Stimulated activated CD8-positive, alpha-beta memory T cell treated with anti-CD3 and anti-CD28 coated beads, Interleukin-4, amount 100 ng/mL, for 24 hours (primary cell): Measurements from ENCODE around the gene AK3.

ENCODE experiments used
- DNase-seq: peaks from one replicate; pipeline ENCODE4 v3.0.0-alpha.2; 2020; ENCODE audit warnings: low read depth

The AK3 gene

GRCh38 chr9:4748612-4749011 is 7.6 kb upstream of the AK3 start:
- DNase-seq: no peak

- no peak for DNase-seq
These were observed 5.5 kb upstream of the AK3 start for GRCh38 chr9:4746278-4747030.

DNA sequence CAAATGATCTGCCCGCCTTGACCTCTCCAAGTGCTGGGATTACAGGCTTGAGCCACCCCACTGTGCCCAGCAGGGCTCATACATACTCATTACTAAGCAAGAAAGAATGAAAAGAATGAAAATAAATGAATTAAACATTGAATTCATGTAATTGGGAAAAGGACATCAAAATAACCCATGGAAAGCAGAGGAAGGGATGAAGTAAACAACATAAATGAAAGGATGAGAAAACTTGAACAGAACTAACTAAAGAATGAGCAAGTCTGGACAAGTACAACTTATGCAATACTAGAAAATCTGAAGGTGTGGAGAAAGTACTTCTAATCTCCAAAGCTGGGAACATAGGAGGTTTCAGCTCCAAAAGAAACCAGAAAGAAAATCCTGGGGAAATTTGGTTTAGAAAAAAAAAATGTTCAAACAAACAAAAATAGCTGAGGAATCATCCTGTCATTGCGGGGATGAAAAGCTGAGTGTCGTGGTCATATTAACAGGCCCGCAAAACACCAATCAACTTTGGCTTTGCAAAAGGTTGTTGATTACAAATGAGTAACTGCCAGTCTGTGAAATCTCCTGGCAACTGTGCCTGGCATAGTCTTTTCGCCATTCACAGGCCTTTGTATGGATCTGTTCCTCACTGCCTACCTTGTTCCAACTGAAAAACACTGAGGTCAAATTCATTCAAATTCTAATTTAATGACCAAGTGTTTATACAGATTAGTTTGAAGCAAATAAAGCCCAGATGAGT is 2.3 kb upstream of the AK3 start:
- DNase-seq: no peak

- no peak for DNase-seq
These were observed 1.2 kb upstream of the AK3 start for GRCh38 chr9:4742246-4742645.

GRCh38 chr9:4741365-4742089 is 525 bp upstream of the AK3 start:
- DNase-seq: no peak

DNA sequence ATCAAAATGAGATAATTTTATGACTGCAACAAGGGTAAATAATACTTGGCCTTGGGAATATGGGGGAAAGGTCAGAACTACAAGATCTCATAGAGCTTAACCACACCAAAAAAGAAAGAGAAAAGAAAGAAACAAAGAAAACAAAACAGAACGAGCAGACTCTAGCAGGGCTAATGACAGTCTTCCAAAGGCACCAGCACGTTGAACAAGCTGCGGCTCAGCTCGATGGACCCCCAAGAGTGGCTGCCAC is 689 bp downstream of the AK3 start:
- no peak for DNase-seq

GRCh38 chr9:4739587-4740387 is 1.2 kb downstream of the AK3 start:
- no peak for DNase-seq

- no peak for DNase-seq
These were observed 2.0 kb downstream of the AK3 start for GRCh38 chr9:4738866-4739586.

DNA sequence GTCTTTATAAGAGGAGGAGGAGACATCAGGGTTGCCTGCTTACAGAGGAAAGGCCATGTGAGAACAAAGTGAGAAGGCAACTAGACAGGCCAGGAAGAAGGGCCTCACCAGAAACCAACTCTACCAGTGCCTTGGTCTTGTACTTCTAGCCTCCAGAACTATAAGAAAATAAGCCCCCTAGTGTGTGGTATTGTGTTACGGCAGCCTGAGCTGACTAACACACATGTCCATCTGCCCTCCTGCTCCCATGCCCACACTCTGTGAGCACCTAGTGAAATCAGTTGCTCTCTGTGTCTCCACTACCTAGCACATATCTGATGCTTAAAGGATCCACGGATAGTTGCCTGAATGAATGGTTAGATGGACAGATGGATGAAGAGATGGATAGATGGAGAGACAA is 6.9 kb downstream of the AK3 start:
- DNase-seq: no peak

- DNase-seq: no peak
These were observed 8.1 kb downstream of the AK3 start for GRCh38 chr9:4732890-4733289.

DNA sequence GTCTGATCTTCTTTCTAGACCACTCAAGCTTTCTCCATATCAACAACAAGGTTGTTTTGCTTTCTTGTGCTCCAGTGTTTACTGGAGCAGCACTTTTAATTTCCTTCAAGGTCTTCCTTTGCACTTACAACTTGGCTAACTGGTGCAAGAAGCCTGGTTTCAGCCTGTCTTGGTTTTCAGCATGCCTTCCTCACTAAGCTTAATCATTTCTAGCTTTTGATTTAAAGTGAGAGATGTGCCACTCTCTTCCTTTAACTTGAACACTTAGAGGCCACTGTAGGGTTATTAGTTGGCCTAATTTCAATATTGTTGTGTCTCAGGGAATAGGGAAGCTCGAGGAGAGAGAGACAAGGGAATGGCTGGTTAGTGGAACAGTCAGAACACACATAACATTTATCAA is 13.4 kb downstream of the AK3 start:
- no peak for DNase-seq

DNA sequence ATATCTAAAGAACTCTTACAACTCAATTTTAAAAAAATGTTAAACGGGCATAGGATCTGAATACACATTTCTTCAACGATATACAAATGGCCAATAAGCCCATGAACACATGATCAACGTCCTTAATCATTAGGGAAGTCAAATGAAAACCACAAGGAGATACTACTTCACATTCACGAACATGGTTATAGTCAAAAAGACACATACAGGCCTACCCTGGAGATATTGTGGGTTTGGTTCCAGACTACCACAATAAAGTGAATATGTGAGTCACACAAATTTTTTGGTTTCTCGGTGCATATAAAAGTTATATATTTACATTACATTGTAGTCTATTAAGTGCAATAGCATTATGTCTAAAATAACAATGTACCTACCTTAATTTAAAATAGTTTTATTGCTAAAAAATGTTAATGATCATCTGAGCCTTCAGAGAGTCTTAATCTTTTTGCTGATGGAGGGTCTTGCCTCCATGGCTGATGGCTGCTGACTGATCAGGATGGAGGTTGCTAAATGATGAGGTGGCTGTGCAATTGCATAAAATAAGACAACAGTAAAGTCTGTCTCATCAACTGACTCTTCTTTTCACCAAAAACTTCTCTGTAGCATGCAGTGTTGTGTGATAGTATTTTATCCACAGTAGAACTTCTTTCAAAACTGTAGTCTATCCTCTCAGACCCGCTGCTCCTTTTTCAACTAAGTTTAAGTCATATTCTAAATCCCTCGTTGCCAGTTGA is 15.1 kb downstream of the AK3 start:
- DNase-seq: no peak

- no peak for DNase-seq
These were observed 19.3 kb downstream of the AK3 start for GRCh38 chr9:4721736-4722135.

- no peak for DNase-seq
These were observed 22.1 kb downstream of the AK3 start for GRCh38 chr9:4718911-4719310.

DNA sequence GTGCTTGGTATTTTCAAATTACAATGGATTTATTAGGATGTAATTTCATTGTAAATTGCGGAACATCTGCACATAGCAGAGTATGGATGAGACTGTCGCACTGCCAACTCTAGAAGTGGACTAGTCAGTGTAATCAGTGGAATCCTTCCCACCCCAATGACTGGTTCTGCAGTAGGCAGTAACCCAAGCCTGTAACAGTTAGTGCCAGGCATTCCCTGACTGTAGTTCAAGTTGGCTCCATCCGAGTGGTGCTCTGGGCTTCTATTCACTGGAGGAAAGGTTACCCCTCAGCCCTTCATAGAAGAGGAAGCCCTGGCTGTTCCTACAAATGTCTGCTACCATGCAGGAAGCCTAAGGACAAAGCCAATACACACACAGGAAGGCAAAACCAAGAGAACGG is 23.2 kb downstream of the AK3 start:
- no peak for DNase-seq

- no peak for DNase-seq
These were observed 24.8 kb downstream of the AK3 start for GRCh38 chr9:4716163-4716562.

DNA sequence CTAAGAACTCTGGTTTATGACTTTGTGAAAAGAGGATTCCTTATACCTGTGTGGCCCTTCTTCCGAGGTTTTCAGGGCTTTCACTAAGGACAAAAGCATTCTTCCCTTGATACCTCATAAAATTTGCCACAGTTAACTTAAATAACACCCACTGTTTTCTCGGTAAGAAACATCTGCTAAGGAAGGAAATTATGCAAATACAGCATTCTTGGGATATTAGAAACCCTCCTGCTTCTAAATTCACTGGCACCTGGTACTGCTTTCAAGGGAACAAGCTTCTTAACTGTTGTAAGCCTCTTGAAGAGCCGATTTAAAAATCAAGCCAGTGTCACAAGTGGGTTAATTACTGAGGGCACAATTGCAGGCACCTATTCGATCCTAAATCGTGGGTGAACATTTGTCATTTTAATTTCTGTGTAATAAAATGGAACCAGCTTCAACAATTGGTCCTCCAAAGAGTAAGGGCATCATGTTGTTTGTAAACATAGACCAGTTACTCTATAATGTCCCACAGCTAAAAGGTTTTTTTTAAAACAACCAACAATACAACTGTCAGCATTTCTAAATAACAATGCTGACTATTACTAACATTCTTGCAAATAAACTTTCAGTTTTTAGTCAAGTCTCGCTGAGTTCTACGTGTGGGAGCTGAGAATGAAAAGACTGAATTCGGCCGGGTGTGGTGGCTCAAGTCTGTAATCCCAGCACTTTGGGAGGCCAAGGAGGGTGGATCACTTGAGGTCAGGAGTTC is 26.6 kb downstream of the AK3 start:
- DNase-seq: no peak

DNA sequence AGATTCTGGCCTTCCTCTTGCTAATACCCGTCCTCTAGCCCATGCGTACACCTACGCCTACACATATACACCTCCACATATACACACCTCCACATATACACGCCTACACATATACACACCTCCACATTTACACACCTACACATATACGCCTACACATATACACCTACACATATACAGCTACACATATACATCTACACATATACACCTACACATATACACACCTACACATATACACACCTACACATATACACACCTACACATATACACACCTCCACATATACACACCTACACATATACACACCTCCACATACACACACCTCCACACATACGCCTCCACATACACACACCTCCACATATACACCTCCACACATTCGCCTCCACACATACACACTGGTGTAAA is 27.2 kb downstream of the AK3 start:
- DNase-seq: no peak

DNA sequence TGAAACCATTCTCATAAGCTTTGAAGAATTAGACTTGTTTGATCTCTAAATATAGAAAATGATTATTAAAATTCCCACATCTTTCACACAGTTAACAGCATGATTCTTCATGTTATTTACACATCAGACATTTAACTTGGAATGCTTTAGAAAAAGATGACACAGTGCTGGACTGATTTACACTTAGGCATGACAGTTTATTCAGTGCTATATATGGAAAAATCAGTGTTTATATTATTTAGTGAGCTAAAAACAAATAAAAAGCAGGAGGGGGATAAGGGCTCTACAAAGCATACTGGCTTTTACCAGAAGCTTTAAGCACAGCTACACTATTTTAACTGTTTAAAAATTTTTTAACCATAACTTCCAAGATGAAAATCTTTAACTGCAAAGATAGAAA is 31.6 kb downstream of the AK3 start:
- no peak for DNase-seq

- no peak for DNase-seq
These were observed 33.9 kb downstream of the AK3 start for GRCh38 chr9:4706971-4707622.
